Non-pigmented ciliary epithelial cell (primary cell): Measurements from ENCODE around the gene PITPNM3.
A peak's percentile ranks its signal among the peaks of the same experiment; 100 is the strongest.

Experiments used
- DNase-seq: peaks from one replicate; pipeline ENCODE4 v3.0.0-alpha.2; 2010; ENCODE audit warnings: low read depth

The PITPNM3 gene

GRCh38 chr17:6551869-6552531 lies 4.4 kb downstream of the PITPNM3 start:
- no peak for DNase-seq

DNA sequence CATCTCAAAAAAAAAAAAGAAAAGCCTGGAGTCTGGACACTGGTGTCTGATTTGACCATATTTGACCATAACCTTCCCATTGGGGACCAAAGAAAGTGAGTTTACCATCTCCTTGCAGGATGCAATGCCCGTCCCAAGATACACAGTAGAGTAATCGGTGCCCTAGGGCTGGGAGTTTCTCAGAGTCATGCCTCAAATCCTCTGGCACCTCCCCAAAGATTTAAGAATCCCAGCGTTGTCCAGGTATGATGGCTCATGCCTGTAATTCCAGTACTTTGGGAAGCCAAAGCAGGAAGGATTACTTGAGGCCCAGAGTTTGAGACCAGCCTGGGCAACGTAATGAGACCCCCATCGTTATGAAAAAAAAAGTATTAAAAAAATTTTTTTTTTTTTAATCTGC lies 5.0 kb downstream of the PITPNM3 start:
- DNase-seq, result no peak

DNA sequence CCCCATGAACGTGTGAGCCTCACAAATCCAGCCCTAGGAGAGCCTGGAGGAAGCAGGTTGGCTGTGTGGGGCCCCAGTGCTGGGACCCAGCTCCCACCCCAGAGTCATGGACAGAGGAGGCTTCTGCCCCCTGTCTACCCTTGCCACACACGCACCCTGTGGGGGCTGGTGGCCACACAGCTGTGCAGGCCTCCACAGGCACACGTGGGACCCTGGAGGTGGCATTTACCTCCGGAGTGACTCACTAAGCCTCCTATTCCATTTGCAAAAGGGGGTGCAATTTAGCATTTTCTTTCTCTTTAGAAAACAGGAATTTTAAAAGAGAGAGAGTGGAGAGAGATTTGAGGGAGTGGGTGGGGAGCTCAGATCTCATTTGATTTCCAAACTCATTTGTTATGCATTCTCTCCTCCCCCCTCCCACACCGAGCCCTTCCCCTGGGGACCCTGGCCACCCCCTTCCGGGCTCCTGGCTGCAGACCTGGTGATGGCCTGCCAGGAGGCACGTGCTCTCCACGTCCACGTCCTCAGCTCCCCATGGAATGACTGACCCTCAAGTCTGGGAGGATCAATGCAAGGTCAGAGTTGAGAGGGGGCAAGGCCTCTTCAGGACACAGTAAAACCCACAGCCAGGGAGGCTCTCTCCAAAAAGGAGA lies 6.8 kb downstream of the PITPNM3 start:
- no peak for DNase-seq

- DNase-seq, result no peak
These were observed 7.6 kb downstream of the PITPNM3 start for GRCh38 chr17:6548578-6549330.

DNA sequence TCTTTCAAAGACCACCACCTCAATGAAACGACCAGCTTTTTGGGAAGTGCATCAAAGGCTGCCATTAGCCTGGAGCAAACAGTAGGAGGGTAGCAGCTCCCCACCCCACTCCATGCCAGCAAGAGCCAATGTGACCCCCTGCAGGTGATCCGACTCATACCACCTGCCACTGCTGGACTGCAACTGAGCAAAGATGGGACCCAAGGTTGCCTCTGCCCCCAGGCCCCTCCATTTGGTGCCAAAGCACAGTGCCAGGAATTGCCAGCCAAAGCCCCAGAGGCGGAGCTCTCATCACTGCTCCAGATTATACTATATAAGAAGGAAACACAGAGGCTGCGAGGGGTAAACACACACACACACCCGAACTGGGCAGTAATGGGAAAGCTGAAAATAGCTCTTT lies 8.3 kb downstream of the PITPNM3 start:
- no peak for DNase-seq

DNA sequence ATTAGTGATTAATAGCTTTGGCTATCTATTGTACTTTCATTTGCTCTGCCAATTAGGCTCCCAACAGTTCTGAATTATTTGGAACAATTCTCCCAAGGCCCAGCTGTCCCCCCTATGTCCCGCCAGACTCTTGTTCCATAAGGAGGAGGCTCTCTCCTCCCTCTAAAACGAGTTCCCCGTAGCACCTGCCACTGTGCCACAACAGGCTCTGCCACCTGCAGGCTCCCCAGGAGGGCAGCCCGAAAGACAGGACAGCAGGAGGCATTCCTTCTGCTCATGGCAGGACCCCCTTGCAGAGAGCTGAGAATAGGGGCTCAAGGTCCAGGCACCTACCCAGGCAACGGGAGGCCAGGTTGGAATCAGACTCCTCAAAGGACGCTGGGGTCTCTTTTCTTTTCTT lies 9.0 kb downstream of the PITPNM3 start:
- DNase-seq, result no peak

GRCh38 chr17:6546069-6546718 lies 10.2 kb downstream of the PITPNM3 start:
- peak; percentile 20 for DNase-seq

- no peak for DNase-seq
These were observed 11.1 kb downstream of the PITPNM3 start for GRCh38 chr17:6545291-6545690.

- DNase-seq, result no peak
These were observed 12.4 kb downstream of the PITPNM3 start for GRCh38 chr17:6544011-6544370.

DNA sequence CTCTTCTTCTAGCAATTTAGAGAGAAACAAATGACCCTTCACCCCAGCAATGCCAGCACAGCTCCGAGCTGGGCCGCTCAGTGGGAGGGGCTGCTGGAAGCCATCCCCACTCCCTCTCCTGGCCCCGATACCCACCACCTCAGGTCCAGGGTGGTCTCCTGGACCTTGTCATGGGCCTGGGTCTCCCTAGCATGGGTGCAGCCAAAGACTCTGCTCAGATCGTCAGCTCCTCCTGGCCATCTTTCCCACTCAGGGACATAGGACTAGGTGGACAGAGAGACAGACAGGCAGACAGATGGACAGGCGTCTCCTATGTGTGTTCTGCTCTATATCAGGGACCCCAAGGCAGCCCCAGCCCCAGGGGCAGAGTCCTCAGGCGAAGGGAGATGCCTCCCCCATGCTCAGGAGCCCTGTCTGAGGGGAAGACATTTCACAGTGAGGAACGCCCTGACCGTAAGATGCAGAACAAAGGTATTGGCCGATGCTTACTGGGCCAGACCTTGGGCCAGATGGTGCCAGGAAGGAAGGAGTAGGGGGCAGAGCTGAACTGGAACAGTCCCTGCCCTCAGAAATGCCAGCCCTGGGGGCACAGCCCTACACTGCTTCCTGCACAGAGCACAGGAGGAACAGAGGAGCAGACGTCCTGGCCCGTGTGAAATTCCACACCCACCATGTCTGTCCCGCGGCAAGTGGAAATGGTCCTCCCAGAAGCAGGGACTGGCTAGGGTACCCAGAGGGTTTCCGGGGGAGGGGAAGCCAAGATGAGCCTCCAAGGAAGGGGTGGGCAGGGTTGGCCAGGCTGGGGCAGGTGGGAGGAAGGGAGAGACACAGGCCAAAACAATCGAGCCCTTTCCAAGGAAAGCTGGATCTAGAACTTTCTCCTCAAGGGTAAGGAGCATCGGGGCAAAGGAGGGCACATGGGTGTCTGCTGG lies 13.0 kb downstream of the PITPNM3 start:
- DNase-seq, result no peak

GRCh38 chr17:6542577-6542976 lies 13.8 kb downstream of the PITPNM3 start:
- no peak for DNase-seq

DNA sequence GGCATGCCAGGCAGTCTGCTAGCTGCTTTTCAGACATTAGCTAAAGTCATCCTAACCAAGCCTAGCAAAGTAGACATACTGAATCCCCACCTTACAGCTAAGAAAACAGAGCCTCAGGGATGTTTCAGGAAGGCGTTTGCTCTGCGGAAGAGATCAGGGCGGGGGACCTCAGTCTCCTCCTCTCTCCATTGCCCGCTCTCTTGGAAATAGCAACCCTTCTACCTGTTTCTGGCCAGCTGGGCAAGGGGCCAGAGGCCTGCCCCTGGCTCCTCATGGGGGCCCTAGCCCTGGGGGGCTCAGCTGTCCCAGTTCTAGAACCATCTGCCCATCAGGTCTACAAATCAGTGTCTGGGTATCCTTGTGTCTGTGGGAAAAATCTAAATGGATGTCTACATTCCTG lies 14.5 kb downstream of the PITPNM3 start:
- no peak for DNase-seq

- DNase-seq, result no peak
These were observed 16.5 kb downstream of the PITPNM3 start for GRCh38 chr17:6539871-6540270.

- no peak for DNase-seq
These were observed 19.7 kb downstream of the PITPNM3 start for GRCh38 chr17:6536566-6537065.

GRCh38 chr17:6536053-6536452 lies 20.3 kb downstream of the PITPNM3 start:
- no peak for DNase-seq

GRCh38 chr17:6534846-6535514 lies 21.4 kb downstream of the PITPNM3 start:
- DNase-seq, result no peak

- no peak for DNase-seq
These were observed 23.9 kb downstream of the PITPNM3 start for GRCh38 chr17:6532441-6532885.

DNA sequence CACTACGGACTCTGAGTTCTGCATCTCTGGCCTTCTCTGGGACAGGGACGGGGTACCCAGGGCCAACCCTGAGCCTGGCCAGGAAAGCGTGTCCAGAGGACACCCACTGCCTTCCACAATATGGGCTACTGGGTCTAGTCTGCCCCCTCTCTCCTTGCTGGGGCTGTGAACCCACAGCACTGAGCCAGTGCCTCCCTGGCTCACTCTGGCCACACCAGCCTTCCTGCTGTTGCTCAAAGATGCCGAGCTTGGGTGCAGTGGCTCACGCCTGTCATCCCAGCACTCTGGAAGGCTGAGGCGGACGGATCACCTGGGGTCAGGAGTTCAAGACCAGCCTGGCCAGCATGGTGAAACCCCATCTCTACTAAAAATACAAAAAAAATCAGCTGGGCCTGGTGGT lies 24.8 kb downstream of the PITPNM3 start:
- no peak for DNase-seq

DNA sequence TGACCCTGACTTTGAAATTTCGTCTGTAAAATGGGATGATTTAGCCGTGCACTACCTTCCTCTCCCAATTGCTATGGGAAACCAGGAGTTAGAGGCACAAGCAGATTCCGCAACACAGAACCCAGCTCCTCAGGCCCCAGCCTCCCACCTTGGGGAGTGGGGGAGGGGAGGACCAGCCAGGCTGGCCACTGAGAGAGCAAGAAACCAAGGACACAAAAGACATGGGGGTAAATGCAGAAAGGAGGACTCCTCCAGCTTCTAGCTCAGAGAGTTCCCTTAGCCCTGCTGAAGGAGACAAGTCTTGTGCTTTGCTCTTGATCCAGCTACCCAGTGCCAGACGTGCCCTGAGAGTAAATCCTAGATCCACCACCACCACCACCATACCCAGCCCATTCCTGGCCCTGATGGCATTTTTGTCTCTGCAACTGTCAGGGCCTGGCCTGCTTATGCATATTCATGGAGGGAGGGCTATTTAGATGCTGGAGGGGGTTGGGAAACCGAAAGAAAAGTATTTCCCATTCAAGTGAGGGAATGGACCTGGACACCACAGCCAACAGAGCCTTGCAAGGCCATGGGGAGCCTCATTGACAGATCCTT lies 25.9 kb downstream of the PITPNM3 start:
- DNase-seq, result no peak

GRCh38 chr17:6528557-6528956 lies 27.8 kb downstream of the PITPNM3 start:
- no peak for DNase-seq
